HG03066 (cell line): Measurements from ENCODE around the gene PLEKHA6.
"Not testable (repeated sequence)": the region's sequence is repeated elsewhere in the genome, so short reads cannot be mapped to it uniquely, and the experiment has no call there.

Source experiments
- ATAC-seq: cut with Tn5 transposase; IDR thresholded peaks from one replicate; pipeline ENCODE4 v1.9.1; 2021; ENCODE audit warnings: low read depth; ENCODE audit not compliant: unreplicated experiment

The PLEKHA6 gene

DNA sequence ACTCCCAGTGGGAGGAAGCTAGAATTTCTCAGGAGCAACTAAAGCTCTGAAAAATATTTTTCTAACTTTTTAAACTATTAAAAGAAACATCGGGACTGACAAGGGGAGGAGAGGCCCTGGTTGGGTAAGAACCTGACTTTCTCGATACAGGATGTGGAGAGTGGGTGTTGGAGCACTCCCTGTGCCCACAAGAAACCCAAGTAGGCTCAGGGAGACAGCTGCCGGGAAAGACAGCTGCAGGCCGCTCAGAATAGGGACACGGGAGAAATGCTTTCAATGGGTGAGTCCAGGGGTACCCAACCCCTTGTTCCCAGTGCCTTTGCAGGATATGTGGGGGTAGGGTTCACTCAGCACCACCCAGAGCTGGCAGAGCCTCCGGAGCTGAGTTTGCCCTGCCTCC, 43.6 kb downstream of the PLEKHA6 start:
- no peak for ATAC-seq

DNA sequence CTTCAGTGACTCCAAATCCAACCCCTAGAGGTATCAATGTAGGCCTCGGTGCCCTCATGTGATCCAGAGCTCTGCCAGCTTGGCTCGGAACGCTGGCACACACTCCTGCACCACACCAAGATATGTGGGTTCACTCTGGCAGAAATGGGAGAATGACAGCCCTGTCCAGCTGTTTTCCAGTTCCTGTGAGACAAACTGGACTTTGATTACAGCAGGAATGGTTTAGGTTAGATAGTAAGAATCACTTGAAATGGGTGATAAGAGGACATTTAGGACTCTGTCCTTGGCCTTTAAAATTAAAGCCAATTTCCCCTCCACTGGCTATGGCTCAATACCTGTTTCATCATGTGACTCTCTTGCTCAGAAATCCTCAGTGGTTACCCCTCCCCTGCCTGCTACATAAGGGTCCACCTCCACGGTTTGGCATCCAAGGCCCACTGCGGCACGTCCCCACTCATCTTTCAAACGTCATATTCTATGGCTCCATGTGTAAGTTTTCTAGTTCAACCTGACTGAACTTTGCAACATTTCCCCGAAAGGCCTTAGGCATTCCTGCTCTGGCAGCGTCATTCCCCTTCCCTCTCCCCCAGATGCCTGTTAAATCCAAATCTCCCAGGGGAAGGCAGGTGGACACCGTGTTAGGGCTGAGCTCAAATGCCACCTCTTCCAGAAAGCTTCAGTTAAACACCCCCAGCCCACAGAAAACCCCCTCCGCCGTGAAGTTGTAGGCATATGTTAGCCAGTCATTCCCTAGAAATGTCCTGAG, 44.7 kb downstream of the PLEKHA6 start:
- ATAC-seq = no peak

DNA sequence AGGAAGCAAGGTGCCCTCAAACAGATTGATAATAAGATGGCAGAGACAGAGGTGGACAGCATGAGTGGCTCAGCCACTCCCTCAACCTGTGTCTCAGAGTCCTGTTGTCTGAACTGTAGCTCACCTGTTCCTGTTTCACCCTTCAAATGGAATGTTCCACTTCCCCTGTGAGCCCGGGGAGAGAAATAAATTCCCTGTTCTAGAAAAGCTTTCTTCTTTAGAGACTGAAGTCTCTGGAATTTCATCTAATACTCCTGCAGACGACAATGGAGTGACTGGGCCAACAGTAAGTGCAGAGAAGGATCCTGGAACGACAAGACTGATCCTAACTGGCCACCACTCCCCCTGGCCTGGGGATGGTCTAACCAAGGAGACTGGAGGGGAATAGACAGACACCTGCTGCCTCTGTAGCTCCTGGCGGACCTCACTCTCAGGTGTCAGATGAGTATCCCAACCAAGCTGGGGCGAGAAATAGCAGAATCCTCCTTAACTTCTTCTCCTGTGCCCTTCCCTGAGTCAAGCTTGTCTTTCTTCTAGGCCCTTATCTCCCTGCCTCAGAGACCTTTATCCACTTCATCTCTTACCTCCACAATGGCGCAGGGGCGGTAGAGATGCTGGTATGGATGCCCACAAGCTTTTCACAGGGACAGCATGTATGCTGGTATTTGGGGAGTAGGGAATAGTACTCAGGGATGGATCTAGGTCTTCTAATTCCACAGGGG, 45.4 kb downstream of the PLEKHA6 start:
- ATAC-seq = no peak

DNA sequence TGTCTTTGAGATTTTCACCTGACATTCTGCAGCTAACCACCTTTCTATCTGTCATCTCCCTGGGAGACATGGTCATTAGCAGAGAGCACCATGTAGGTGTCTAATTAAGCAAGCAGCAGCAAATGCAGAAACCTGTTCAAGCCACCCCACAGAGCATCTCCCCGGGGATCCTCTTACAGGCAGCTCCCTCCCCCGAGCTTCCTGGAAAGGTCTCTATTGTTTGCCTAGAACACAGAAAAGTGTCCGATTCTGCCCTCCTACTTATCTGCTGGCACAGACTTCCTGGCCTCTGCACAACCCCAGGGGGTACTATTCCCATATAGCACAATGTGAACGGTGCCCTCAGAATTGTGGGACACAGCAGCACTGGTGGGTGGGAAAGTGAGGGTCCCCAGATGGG, 46.1 kb downstream of the PLEKHA6 start:
- ATAC-seq = no peak

DNA sequence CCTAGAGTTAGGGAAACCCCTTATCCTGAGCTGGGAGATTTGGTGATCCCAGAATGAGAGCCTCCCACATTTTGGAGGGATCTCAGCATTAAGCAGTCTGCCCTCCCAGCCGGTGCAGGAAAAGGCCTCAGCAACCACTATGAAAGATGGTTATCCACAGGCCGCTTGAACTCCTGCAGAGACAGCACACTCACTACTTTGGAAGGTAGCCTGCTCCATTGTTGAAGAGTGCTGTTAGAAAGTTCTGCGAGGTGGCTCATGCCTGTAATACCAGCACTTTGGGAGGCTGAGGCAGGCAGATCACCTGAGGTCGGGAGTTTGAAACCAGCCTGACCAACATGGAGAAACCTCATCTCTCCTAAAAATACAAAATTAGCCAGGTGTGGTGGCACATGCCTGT, 48.8 kb downstream of the PLEKHA6 start:
- not testable (repeated sequence) for ATAC-seq

DNA sequence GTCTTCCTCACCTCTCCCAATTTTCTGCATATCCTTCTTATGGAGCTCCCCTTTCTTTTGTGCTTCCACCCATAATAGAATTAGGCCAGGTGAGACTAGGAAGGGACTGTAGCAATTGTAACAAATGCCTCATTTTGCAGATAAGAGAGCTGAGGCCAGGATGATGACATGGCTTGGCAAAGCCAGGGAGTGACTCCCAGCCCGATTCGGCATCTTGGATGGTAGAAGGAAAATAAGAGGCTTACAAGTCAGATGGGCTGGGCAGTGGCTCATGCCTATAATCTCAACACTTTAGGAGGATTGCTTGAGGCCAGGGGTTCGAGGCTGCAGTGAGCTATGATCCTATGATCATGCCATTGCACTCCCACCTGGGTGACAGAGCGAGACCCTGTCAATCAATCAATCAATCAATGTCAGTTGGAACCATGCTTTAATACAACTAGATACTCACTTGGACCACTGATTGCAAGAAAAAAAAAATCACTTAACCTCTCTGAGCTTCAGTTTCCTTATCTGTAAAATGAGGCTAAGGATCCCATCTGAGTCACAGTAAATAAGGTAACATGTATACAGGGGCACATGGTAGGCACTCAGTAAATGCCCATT, 51.6 kb downstream of the PLEKHA6 start:
- ATAC-seq = no peak

DNA sequence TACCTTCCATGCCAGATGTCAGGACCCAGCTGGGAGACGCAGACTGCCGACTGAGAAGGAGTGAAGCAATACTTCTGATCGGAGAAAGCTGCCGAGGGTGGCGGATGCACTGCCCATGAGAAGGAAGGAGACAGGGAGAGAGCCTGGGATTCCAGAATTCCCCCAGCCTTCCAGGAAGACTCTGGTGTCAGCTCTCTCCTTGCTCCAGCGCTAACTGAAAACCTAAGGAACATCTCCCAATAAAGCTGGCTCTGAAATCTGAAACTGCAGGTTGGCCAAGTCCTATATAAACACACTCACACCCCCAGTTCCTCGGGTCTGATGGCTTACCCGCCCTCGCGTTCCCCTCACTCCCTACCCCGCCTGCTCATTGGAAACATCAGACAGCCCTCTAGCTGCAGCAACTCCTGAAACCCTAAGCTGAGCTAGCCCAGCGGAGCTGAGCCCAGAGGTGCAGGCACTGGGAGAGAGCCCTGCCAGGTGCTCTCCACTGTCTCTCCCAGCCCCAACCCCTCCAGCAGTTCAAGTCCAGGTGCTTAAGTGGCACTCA, 52.3 kb downstream of the PLEKHA6 start:
- ATAC-seq = no peak

DNA sequence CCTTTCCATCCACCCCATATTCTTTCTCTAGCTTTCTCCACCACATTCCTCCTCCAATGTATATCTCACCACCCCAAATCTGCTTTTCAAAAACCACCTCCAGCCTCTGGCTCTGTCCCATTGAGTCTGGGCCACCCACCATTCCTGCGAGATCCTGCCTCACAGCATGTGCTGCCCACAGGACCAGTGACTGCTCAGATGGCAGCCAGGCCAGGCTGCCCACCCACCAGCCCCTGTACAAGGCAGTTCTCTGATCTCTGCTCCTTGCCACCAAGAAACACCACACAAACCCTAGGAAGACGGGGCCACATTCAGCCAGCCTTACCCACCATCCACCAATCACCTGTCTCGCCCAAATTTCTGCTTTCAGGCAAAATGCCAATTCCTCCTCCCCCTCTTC, 53.7 kb downstream of the PLEKHA6 start:
- no peak for ATAC-seq

DNA sequence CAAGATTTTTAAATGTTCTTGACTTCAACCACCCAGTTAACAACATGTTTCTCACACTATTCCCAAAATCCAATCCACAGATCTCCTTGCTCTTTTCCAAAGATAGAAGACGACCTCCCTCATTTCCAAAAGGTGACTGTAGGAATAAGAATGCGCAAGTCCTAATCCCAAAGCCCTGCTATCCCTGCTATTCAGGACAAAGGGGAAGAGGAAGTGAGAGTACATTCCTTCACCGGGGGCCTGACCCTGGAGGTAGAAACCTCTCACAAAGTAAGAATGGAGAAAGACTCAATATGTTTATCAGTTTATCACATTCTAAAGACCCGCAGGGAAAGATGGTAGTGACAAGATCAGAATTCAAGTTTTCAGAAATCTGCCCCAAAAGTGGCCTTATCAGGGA, 55.7 kb downstream of the PLEKHA6 start:
- no peak for ATAC-seq

DNA sequence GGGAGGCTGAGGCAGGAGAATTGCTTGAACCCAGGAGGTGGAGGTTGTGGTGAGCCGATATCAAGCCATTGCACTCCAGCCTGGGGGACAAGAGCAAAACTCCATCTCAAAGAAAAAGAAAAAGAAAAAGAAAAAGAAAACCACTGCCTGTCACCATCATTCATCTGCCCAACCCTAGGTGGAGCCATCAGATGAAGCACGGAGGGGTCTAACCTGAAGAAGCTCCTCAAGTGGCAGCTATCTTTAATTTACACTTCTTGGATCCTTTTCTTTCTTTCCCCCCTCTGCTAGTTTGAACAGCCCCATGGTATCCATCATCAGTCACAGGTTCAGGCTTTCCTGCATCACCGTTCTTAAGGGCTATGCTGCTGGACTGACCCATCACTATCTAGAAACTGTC, 57.0 kb downstream of the PLEKHA6 start:
- no peak for ATAC-seq

DNA sequence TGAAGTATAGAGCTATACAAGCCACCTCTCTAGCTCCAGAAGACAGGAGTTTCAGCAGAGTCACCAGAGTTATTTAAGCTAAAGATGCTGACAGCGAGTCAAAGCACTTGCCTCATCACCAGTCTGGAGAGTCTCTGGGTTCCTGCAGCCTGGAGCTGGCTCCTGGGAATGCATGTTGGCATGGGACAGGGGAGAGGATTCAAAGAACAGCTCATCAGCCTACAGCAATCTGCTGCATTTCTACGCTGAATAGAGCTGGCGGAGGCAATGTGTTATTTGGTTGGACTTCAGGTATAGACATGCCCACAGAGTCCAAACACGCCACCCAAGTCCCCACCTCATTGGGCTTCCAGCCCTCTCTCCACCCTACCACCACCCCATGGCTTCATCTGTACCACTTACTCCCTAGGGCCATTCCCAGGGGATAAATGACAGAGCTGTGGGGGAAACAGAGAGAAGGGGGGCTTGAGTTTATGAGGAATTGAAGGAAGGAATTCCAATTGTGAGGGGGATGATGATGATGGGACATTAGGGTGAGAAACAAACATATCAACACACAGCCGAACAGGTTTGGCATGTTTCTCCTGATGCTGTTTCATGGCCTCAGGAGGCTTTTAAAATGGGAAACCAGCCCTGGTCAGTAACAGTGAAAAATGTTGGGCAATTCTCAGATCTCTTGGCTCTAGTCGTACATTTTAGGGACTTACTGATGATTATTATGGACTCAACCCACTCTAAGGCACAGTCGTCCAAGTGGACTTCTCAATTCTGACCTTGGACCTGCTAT, 58.4 kb downstream of the PLEKHA6 start:
- ATAC-seq = no peak

DNA sequence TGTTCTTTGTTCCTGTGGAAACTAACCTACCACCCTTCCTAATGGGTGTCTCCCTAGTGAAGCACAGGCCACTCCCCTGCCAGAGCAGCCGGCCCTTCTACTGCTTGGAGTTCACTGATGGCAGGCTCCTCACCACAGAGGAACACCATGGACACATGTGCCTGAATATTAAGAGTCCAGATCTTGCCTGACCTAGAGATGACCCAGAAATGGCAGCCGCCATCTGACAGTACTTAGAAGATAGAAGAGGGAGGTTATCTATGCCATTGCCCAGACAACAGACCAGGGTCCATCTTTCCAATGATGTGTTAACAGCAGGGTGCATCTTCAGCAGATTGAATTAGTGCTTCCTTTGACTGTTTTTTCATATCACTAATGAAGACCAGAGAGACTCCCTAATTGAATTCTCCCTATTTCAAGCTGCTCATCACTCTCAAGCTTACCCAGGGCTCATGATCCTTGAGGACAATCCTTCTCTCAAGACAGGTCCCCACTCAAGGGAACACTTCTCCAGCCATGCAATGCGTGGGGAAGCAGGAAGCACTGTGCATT, 59.8 kb downstream of the PLEKHA6 start:
- no peak for ATAC-seq

DNA sequence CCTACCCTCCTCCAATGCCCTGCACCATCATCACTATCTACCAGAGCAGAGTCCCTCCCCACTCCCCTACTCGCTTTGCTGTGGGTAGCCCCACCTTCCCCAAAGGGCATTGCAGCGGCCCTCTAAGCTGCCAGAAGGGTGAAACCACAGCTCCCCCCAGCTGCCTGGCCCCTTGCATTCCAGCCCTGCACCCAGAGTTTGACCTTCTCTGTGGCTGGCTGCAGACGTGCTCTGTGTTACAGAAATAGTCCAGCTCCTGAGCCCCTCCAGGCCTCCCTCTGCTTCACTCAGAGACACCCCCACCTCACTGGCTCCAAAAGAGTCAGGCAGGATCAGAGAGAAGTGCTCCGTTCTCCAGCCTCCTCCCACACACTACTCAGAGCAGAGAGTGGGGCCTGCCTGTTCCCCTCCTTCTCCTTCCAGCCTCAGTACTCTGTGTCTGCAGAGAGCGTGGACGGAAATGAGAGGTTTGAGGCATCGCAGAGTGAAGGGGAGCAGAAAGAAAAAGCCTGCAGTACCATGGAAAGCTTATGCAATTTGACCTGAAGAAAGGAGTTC, 63.2 kb downstream of the PLEKHA6 start:
- ATAC-seq = no peak

DNA sequence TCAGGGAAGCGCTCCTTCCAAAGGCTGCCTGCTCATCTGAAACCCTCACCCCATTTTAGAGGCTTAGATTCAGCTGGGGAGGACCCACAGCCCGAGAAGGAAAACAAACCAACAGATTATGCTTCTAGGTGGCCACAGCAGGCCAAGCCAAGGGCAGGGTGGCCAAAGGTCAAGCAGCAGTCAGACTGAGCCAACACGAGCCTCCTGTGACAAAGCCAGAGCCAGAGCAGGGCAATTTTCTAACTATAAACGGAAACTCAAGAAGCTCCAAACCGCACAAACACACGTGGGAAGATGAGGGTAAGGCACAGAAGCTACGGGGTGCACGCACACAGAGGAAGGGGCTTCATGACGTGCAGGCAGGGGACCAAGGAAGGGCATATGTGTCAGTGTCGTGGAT, 64.1 kb downstream of the PLEKHA6 start:
- ATAC-seq = no peak

DNA sequence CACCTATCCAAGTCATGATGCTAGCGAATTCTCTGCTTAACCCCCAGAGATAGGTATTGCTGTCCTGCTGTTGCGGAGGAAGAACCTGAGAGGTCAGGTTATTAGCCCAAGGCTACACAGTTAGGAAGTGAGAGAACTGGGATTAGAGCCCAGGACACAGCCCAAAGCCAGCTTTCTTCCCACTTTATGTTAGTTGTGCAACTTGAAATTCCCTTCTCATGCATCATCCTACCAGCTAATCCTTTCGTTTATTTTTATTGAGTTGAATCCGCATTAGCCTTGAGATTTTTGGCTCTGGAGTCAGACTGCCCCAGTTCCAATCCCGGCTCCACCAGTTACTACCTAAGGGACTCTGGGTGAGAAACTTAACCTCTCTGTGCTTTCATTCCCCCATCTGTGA, 65.4 kb downstream of the PLEKHA6 start:
- no peak for ATAC-seq

DNA sequence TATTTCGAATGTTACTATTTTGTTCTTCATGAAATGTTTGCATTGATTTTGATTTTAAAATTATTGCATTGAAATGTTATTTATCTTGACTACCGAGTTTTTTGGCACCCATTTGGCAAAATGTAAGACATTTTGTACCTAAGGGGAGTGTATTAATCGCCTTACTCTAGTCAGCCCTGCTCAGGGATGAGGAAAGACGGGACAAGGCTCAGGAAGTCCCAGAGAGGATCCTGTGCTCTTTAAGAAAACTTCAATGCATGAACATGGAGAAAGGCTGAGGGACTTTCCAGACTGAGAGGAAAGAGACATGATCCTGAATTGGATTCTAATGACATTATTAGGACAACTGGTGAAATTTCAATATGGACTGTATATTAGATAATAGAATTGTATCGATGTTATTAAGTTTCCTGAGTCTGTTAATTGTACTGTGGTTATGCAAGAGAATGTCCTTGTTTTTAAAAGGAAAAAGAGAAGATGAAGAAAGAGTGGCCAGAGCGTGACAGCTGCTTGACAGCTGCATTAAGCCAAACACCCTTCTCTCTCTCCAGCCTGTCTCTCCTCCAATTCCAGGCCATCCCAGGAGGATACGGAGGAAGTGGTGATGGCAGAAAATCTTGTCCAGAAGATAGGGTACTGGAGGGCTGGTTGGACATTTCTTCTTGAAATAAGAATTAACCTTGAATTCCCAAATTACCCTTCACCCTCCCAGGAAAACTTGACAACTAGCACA, 66.0 kb downstream of the PLEKHA6 start:
- no peak for ATAC-seq

DNA sequence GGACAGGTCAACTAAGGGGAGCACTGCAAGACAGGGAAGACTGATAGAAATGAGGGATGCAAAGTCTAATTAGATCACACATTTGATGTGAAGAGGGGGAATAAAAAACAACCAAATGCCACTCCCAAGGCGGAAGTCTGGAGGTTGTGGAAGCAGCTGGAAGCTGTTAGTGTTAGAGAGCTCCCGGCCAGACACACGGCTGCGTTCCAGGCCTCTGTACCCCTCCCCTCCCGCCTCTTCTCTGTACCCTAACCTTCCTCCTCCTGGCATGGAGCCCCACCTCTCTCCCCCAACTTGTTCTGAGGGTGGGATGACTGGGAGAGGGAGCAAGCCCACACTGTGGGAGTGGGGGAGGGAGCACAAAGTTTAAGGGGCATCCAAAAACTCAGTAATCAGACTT, 67.0 kb downstream of the PLEKHA6 start:
- ATAC-seq = no peak

DNA sequence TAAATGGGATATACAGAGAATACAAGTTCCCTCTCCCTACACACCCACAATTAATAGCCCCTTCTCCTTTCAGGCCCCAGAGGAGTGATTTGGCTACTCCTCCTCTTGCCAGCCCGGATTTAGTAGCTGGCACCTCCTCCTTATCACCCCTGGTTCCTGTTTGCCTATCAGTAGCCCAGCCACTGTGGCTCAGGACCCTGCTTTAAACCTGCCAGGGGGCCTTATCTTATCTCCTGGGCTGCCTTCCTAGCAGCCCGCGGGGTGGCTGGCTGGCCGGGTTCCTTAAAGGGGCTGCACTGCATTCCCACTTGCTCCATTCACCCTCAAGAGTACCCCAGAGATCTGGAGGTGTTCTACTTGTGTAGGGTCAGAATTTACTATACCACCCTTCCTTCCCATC, 70.4 kb downstream of the PLEKHA6 start:
- no peak for ATAC-seq

DNA sequence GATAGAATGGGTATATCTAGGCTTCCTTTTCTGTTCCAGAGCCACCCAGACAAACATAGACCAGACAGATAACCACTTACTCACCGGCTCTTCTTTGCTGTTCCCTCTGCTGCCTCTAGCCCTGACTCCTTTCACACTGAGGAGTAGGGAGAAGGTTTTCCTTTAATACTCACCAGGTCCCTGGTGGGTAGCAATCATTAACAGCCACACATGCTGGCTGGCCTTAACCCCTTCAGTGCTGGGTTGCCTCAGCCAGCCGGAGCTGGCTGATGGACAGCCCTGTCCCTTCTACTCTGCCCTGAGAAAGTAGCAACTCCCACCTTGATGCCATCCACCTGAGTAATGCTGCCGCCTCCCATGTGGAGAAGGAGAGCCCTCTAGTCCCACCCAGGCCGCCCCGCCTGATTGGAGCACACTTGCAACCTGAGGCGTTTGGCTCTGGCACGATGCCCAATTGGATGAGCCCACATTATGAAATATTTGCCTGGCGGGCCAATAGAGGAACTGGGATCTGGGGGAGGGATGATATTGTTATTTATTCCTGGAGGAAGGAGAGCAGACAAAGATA, 71.6 kb downstream of the PLEKHA6 start:
- no peak for ATAC-seq
